GM19452 (cell line): ENCODE data around the gene DZIP1.

Source experiments
- ATAC-seq: cut with Tn5 transposase; IDR thresholded peaks from one replicate; pipeline ENCODE4 v1.9.1; 2021; ENCODE audit not compliant: unreplicated experiment

DZIP1 gene

DNA sequence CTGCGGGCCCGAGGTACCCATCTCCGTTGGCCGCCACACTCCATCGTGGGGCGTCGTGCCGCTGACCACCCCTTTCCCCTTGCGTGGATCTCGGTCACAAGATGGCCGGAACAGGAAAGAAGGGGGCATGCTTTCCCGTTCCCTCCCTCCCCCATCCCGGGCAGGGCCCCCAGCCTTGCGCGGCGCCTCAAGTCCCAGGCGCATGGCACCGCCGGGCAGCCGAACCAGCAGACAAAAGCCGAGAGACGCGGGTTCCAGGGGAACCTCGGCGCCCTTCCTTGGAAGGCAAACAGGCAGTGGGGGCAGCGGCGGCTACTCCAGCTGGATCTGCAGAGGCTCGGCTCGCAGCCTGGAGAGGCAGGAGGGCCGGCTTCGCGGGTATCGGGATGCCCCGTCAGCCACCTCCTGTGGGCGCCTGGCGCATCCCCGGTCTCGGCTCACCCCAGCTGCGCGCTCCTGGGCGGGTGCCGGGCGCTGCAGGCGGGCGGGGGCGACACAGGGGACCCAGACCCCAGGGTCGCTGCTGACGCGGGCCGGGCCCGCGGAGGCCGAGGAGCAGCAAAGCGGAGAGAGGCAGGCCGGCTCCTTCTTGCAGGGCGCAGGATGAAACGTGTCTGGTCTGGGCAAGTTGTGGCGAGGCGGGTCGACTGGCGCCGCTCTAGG, 439 bp downstream of the DZIP1 start:
- no peak for ATAC-seq

DNA sequence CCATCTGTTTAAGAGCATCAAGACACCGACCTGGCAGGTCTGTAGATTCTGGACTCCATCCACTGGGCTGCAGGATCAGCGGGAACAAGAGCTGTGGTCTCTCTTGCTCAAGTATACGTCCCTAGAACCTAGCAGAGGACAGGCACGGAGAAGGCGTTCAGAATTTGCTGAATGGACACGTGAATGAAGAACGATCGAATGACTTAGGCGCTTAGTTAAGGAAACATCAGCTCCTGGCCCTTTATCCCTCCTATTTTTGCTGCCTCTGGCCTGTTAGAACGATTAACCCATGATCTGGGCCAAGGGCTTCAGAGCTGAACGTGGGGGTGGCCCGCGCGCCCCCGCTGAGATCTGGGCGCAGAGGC, 953 bp downstream of the DZIP1 start:
- ATAC-seq, result no peak

DNA sequence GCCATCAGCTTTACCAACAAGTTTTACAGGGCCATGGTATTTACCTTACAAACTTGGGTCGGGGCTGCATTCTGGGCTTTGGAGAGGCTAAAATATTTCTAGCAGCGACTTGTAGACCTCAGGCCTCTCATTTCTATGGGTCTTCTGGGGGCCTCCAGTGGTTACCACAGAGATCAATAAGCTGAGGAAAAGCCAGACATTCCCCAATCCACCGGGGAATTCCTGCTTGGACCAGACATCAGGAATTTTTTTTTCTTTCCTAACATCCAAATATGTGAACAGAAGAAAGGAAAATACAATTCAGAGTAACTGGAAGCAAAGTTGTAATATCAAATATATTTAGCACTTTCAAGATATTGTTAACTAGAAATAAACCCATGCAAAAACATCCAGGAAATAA, 1.5 kb downstream of the DZIP1 start:
- ATAC-seq, result no peak

DNA sequence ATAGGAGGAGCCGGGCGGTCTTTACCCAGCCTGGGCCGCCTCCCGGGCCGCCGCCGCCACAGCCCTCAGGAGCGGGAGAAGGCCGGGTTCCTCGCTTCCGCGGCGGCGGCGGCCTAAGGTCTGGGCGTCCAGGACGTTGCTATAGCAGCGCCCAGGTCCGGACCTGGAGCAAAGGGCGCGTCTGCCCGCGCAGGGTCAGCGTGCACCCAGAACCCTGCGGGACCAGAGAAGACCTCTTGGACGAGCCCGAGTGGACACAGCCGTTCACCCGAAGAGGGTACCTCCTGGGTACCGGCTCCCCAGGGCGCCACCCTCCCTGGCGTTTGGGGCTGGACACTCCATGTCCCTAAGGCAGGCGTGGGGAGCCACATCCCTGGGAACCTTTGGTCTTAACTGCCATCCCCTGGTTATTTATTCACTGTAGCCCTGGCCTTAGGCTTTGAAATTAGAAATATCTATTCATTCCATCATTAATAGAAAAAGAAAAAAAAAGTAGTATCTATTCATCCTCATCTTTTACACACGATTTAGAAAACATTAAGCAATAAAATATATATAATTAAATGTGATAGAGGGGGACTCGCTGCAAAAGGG, 2.4 kb downstream of the DZIP1 start:
- ATAC-seq, result no peak

DNA sequence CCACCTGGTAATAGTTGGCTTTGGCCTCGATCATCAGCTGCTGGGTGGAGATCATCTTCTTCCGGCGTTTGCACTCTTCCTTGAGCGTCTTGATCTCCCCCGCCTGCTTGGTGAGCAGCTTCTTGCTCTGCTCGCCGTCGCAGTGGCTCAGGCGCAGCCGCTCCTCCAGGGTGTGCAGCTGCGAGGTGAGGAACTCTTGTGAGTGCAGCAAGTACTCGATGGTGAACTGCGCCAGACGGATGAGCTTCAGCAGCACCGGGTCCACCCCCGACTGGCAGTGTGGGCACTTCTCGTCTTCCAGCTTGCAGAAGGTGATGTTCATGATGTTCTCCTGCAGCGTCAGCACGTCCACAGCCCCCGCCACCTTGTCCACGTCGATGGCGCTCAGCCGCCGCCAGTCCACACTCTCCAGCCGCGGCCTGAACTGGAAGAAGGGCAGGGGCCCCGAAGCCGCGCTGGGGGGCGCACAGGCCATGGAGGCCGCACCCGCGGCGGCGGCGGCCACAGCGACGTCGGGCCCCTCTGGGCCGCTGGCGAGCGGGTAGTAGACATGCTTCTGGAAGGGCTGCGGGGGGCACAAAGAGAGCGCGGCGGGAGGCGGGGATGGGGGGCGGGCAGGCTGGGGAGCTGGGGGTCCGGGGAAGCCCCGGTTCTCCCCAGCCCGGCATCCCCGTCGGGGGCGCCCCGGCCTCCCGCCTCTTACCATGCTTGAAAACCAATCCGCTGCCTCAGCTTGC, 3.0 kb downstream of the DZIP1 start:
- ATAC-seq, result no peak

DNA sequence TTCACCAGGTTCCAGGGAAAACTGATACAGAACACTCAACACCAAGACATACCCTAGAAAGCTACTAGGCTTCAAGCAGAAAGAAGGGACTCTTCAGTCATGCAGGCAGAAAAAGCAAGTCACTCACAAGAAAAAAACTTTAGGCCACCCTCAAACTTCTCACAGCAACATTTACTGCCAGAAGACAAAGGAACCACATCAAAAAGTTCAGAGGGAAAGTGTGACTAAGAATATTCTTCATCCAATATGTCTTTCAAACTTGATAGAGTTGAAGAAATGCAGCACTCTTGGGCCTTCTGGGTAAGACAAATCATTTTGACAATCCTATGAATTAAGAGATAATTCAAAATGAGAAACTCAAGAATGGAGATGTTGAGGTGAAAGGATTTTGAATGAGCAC, 7.7 kb downstream of the DZIP1 start:
- ATAC-seq, result no peak

DNA sequence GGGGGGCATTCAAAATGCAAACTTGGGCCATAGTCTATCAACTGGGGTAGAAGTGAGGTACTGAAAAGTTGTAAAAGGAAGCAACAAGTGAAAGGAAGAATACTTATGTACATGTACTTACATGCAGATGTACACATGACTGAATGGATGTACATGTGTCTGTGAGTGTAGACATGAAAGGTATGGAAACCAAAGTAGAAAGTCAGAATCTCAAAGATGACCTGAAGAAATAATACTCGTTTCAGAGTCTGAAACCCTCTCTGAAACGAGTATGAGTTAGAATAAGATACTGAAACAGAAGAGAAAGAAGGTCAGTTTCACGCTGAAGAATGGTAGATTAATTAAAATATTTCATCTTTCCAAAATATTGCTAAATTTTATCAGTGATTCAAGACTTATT, 13.9 kb downstream of the DZIP1 start:
- ATAC-seq, result no peak

DNA sequence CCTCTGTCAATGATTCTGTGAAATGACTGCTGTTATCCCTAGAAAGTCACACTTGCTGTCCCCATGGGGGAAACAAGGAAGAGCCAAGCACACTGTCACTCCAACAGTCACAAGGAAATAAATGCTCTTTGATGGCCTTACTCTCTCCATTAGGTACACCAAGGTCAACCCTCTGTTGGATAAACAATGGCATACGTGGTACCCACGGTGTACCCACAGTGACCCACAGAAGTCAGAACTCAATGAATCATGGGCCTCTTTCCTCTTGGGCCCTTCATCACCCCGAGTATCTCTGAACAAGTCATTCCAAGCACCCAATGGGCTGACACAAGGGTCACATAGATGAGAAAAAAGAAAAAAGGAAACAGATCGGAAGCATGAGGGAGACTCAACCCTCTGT, 15.4 kb downstream of the DZIP1 start:
- no peak for ATAC-seq

DNA sequence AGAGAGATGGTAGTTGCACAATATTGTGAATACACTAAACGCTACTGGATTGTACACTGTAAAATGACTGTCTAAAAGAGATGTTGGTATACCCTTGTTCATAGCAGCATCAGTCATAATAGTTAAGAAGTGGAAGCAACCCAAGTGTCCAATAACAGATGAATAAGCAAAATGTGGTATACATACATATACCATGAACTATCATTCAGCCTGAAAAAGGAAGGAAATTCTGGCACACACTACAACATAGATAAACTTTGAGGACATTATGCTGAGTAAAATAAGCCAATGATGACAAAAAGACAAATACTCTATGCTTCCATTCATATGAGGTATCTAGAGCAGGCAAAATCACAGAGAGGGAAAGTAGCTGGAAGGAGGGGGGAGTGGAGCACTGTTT, 16.0 kb downstream of the DZIP1 start:
- ATAC-seq, result no peak

DNA sequence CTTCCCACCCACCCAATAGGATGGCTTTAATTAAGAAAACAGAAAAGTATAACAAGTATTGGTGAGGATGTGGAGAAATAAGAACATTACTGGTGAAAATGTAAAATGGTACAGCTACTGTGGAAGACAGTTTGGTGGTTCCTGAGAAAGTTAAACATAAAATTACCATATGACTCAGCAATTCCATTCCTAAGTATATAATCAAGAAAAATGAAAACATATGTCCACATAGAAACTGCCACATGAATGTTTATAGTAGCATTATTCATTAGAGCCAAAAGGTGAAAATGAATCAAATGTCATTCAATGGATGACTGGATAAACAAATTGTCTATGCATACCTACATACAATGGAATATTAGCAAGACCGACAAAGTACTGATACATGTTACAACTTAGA, 16.9 kb downstream of the DZIP1 start:
- no peak for ATAC-seq

DNA sequence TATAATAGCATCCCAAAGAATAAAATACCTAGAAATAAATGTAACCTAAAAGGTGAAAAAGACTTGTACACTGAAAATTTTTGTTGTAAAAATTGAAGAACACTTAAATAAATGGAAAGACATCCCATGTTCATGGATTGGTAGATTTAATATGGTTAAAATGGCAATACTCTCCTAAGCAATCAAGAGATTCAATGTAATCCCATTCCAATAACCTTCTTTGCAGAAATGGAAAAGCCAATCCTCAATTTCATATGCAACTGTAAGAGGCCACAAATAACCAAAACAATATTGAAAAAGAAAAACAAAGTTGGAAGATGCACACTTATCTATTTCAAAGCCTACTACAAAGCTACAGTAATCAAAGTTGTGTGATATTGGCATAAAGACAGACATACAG, 17.7 kb downstream of the DZIP1 start:
- no peak for ATAC-seq

DNA sequence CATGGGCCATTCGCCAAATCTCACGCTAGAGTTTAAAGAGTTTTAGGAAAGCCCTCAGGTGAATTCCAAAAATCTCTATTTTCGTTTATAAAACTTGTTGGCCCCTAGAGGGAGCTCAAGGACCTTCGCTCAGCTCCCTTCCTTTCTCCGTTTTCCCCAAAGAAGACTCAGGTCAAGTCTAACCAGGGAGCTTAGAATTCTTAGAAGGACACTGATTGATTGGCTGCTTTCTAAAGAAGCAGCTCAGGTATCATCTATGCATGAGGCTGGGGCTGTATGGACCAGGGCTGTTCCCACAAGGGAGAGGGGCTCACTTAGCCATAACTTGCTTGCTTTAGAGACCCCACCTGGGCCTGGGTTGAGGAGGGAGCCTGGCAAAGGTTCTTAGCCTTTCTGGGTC, 20.5 kb downstream of the DZIP1 start:
- peak; percentile 75 for ATAC-seq

DNA sequence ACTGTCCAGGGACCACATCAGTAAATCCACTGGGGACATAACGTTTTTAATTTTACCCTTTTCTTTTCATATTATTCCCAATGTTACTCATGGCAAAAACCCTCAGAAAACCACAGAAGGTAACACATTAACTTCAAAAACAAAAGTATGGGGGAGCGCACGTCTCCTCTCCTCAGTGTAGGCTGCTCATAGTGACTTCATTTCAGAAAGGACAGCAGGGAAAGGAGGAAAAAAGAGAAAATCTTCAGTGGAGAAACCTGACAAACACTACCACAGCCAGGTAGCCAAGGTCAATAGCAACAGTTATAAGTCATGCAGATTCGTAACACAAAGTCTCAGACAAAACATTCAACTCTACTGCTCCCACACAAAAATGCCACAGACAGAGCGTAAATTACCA, 21.4 kb downstream of the DZIP1 start:
- ATAC-seq, result no peak

DNA sequence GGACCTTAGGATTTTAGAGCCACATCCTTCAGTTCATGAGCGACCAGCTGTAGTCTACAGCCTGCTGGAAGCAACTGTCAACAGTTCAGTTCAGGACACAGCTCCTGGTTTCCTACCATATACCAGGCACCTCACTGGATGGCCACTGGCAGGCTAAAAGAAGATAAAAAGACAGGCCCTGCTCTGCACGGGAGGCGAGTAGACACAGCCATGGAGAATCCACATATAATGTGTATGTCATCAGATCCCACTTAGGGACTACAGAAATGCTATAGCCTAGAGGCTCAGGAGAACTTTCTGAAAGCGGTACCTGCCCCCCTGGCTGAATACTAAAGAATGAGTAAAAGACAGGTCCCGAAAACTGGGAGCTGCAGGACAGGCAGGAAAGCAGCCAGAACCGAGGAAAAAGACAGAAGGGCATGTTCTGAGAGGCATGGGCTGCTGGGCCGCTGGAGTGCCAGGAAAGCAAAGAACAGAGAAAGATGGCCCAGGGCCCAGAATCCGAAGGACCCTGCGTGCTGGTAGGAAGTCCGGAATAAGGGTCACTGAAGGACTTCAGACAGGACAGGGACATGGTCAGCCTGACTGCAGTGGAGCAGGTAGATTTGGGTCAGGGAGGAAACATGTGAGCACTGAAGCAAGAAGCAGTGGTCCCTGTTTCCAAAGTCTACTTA, 23.5 kb downstream of the DZIP1 start:
- no peak for ATAC-seq

DNA sequence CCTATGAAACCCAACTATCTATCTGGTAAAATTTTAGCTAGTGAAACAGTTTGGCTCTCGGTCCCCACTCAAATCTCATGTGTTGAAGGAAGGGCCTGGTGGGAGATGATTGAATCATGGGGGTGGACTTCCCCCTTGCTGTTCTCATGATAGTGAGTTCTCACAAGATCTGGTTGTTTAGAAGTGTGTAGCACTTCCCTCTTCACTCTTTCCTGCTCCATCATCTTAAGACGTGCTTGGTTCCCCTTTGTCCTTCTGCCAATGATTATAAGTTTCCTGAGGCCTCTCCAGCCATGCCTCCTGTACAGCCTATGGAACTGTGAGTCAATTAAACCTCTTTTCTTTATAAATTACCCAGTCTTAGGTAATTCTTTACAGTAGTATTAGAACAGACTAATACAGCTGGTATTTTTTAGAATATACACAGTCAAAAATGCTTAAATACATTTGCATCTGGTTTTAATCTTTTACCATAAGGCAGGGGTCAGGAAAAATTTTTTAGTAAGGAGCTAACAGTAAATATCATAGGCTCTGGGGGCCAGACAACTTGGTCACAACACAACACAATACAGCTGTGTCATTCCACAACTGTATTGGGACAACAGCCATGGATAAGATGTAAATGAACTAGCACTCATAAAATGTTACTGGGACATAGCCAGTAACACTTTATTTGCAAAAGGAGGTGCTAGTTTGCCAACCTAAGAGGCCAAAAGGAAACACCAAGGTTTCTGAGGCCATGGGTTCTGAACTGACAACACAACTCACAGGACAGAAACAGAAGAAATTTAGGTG, 24.3 kb downstream of the DZIP1 start:
- ATAC-seq, result no peak

DNA sequence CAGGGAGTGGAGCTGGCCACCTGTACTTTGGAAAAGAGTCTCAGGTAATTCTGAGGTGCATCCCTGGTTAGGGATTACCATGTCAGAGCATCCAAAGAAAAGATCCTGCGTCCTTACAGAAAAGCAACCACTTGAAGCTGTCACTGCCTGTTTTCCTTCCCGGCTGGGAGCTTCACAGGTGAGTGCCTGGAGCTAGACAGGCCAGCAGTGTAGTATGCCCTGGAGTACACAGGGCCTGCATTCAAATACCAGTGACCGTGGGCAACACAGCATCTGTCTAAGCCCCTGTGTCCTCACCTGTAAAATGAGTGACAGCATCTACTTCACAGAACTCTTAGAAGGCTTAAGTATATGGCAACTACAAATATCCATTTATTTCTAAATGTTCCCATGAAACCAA, 29.0 kb downstream of the DZIP1 start:
- ATAC-seq, result no peak

DNA sequence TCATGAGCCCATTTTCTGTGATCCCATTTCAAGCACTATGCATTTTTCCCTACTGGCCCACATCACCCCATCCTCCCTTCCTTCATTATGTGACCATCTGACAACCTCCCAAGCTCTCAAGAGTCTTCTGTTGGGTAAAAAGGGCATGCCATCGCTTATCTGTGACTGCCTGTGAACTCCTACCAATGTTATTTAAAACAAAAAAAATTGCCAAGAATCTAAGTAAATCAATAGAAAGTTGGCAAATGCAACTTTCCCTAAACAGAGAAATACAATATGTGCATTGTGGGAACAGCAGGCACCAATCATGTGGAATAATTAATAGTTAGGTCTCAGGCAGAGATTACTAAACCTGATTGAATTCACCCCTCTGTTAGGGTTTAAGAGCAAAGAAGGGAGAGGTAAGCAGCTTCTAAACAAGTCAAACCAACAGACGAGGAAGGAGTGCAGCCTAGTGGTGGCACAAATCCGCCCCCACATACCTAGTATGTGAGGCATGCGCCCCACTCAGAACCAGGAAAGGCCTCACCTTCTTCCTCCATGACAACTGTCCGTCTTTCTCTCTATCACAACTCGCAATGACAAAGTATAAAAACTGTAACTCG, 29.8 kb downstream of the DZIP1 start:
- no peak for ATAC-seq

DNA sequence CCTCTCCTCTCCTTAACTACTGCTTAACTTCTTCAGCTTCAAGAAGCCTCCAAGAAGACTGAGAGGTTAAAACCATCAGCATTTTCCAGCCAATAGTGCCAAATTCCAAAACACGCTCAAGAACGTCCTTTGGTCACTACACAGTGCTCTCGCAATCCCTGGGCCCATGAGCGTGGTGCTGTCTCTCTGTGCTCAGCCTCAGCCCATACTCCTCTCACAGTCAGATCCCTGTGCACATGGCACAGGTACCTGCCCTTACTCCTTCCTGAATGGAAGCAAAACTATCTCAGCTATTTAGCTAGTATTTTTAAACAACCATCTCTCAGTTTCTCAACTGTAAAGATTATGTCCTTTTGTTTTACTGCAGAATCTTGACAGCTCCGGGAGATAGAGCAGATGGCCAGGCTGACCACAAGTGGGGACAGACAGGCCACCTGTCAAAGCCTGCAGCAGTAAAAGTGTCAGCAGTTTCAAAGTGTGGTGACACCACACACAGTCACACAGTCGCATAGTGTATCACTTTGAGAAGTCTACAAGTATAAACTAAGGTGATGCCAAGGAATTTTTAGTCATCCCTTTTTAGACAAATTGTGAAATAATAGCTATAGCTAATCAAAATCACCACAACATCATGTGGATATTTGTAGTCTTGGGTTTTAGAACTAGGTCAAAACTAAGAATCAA, 35.7 kb downstream of the DZIP1 start:
- ATAC-seq, result peak; percentile 63

DNA sequence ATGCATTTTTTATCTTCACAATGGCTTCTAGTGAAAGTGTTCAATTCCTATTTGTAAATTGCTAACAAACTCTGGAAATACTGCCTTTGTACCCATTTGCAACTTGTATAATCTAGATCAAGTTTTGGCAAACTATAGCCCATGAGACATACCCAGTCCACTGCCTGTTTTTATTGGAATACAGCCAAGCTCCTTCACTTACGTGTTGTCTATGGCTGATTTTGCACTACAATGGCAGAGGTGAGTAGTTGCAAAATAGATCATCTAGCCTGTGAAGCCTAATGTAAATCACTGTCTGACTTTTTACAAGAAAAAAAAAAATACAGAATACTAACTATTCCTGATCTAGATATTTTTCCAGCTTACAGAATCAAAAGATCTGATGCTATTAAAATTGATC, 37.1 kb downstream of the DZIP1 start:
- no peak for ATAC-seq

DNA sequence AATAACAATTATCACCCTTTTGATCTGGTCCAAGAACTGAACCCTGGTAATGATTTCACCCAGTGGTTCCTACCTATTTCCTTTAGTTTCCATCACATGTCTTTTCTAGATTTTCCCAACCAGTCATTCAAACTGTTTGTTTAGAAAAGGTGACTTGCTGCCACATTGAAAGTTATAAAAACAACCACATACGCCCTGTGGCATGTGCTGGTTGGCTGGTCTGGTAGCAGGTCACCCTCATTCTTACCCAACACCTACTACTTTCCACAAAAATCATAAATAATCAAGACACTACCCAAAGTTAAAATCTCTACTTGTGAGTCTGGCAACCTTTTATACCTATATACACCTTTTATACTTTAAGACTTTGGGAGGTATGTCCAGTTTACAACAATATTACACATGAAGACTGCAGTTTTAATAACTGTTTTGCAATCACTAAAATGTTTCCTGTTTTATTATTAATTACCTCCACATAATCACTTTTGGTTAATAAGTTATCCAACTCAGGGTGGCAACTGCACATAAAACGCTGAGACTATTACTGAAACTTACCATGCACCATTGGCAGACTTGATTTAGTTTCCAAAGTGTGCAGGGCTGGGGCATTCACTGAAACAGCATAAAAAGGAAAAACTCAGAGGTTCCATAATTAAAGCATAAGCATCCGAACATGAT, 38.9 kb downstream of the DZIP1 start:
- ATAC-seq, result no peak
